Measurements from ENCODE around the gene ERC1.

The ERC1 gene

GRCh38 chr12:990661-991349 is at the start of gene ERC1 (continued):
- TF ChIP-seq ZBTB7A (tag by site-specific recombination; IDR thresholded peaks at IDR 0.05; ENCODE audit: low read depth): peak; percentile 97
- TF ChIP-seq GFI1B (tag by site-specific recombination; IDR thresholded peaks at IDR 0.05): no peak; the same call in 1 of the 2 replicates
- no peak for TF ChIP-seq ZNF621 (tag by site-specific recombination; IDR thresholded peaks at IDR 0.05)
- TF ChIP-seq ZNF19 (tag by site-specific recombination; IDR thresholded peaks at IDR 0.05; ENCODE audit: low read depth): no peak
- TF ChIP-seq ZFP69B (tag by site-specific recombination; IDR thresholded peaks at IDR 0.05): peak; percentile 77
- TF ChIP-seq ZNF449 (tag by site-specific recombination; IDR thresholded peaks at IDR 0.05): peak; percentile 57
- peak; percentile 94 for TF ChIP-seq ZNF561 (tag by site-specific recombination; IDR thresholded peaks at IDR 0.05; ENCODE audit: borderline replicate concordance)
- TF ChIP-seq ZSCAN18 (tag by site-specific recombination; IDR thresholded peaks at IDR 0.05): peak; percentile 73; the same call in 1 of the 2 replicates
- TF ChIP-seq ZNF837 (tag by site-specific recombination; IDR thresholded peaks at IDR 0.05): peak; percentile 75
- TF ChIP-seq RBAK (tag by site-specific recombination; IDR thresholded peaks at IDR 0.05): no peak
- TF ChIP-seq ZNF791 (tag by site-specific recombination; IDR thresholded peaks at IDR 0.05): no peak
- no peak for TF ChIP-seq ZNF707 (tag by site-specific recombination; IDR thresholded peaks at IDR 0.05)
- no peak for TF ChIP-seq ZNF26 (tag by site-specific recombination; IDR thresholded peaks at IDR 0.05)
- TF ChIP-seq ZNF37A (tag by site-specific recombination; IDR thresholded peaks at IDR 0.05): peak; percentile 38
- TF ChIP-seq REST (tag by site-specific recombination; IDR thresholded peaks at IDR 0.05): peak; percentile 44; the same call in 1 of the 2 replicates
- 0 out of 2 replicates have a peak, but pooled peaks have one; percentile 53 for TF ChIP-seq ZNF488 (tag by site-specific recombination; IDR thresholded peaks at IDR 0.05)
- no peak for TF ChIP-seq EGR2 (tag by site-specific recombination; IDR thresholded peaks at IDR 0.05; ENCODE audit: low read depth)
- no peak for TF ChIP-seq ZNF350 (tag by site-specific recombination; IDR thresholded peaks at IDR 0.05)
- no peak for TF ChIP-seq PRDM2 (tag by site-specific recombination; IDR thresholded peaks at IDR 0.05; ENCODE audit: borderline replicate concordance)
- TF ChIP-seq ZNF585B (tag by site-specific recombination; IDR thresholded peaks at IDR 0.05): peak; percentile 27; the same call in 1 of the 2 replicates
- TF ChIP-seq ZNF174 (tag by site-specific recombination; IDR thresholded peaks at IDR 0.05): no peak
- TF ChIP-seq ELK4 (IDR thresholded peaks at IDR 0.05; ENCODE audit: borderline replicate concordance, low read depth, low read length): no peak
- TF ChIP-seq ZNF366 (tag by site-specific recombination; conservative IDR thresholded peaks at IDR 0.05): peak; percentile 73
